Cardiac fibroblast (primary cell): Measurements from ENCODE around the gene CBLC.
A peak's percentile ranks its signal among the peaks of the same experiment; 100 is the strongest.

Experiments
- DNase-seq, 2 donors: peaks; one replicate each; pipeline versions ENCODE4 v3.0.0 to v3.0.0-alpha.2; 2010; ENCODE audit warnings: low read depth in 2 of 2
- H3K4me3 ChIP-seq, 2 donors: replicated peaks in 1 of 2; 1 replicate in 1 of 2; 2 replicates in 1 of 2; pipeline ENCODE4 v1.5.1; 2011; ENCODE audit warnings: low read depth in 2 of 2, low read length in 2 of 2, mild to moderate bottlenecking in 2 of 2, moderate library complexity in 1 of 2
- CTCF ChIP-seq: IDR thresholded peaks from one replicate; pipeline ENCODE4 v1.5.1; 2011; ENCODE audit warnings: low read depth, mild to moderate bottlenecking, low read length, inconsistent platforms

The CBLC gene

DNA sequence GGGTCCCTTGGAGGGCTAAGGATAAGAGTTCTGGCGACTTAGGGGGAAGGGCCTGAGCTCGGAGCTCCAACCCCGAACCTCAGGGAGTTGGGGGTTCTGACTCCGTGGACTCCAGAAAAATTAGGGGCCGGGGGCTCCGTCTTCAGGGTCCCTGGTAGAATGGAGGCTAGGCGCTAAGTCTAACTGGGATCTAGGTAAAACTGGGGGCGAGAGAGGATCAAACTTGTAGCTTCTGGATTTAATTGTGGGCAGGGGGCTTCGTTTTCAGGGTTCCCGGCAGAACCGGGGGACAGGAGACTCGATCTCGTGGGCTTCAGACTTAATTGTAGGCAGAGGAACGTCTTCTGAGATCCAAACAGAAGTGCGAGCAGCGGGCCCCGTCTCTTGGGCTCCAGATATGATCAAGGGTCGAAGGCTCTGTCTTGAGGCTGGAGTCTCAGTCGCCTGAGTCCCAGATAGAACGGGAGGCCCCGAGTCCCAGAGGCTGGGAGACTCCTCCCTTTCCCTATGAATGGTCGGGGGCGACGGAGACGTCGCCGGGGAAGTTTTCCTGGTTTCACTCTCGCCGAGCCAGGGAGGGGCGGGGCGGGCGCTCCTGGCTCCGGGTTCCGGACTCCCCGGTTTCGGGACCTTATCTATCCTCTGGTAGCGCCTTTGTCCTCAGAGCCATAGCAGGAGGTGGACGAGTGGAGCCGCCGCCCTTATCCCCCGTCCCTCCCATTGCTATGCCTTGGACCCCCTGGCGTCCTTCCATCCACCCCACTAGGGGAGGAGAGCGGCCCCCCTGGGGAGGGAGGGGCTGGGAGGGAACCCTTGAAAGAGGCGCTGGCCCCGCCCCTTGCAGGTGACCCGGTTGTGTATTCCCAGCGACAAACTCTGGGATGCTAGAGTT, 69.7 kb downstream of the CBLC start:
- peak overlapping the region; percentile 69 to 85 for H3K4me3 ChIP-seq
- no peak for TF ChIP-seq CTCF
- DNase-seq: peak; percentile 27 to 61

- TF ChIP-seq CTCF: no peak
- DNase-seq: peak; percentile 58 to 61
- H3K4me3 ChIP-seq: peak overlapping the region; percentile 69 to 85
These were observed 70.5 kb downstream of the CBLC start for GRCh38 chr19:44848036-44848811.

DNA sequence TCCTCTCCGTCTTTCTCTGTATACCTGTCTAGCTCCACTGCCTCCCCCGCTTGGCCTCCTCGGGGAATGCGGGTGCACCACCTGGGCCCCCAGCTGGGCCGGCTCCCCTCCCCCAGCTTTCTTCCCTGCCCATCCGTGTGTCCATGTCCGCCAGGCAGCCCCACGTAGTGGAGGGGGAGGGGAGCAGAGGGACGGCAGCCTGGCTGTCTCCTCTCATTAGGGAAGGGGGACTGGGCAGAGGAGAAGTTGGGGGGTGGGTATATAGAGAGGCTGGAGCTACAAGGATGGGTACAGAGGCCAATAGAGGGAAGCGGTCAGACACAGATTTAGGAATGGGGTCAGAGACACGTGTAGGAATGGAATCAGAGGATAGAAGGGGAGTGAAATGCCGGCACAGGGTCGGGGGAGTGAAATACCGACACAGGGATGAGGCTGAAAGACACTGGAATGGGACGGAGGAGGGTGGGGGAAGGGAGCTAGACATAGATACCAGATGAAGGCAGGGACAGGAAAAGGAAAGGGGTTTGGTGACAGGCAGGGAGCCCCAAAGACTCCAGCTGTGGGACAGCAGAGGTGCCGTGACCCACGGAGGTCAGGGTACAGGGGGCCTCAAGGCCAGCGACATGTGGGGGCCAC, 71.2 kb downstream of the CBLC start:
- no peak for TF ChIP-seq CTCF
- no peak for DNase-seq
- H3K4me3 ChIP-seq: peak overlapping the region; percentile 69 to 85
